ENCODE measurements around the gene CLEC2D.
"Not testable (repeated sequence)": the region's sequence is repeated elsewhere in the genome, so short reads cannot be mapped to it uniquely, and the experiment has no call there.

CLEC2D gene

DNA sequence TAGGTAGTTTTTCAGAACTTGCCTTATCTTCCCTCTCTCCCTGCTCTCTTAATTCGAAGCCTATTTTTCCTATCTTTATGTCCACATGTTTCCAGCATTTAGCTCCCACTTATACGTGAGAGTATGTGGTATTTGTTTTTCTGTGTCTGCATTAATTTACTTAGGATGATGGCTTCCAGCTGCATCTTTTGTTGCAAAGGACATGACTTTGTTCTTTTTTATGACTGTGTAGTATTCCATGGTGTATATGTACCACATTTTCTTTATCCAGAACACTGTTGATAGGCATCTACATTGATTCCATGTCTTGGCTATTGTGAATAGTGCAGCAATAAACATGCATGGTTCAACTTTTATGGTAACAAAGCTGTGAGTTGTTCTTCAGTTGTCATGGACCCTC lies 7.8 kb upstream of the CLEC2D start:
- no peak for DNase-seq

DNA sequence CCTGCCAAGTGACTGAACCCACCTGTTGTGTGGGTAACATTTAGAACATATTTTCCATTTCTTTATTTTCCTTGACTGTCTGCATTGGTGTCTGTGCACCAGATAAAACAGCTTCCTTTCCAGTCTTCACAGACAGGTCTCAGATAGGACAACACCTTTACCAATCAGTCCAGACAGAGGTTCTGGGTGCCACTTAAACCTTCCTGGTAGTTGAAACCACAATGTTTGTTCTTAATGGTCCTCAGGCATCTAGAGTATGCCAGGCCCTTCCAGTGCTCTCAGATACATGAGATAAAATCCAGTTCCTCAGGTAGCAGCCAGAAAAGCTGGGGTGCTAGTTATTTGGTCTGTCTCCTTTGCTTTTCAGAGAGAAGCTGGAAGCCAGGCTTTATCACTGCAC lies 7.0 kb upstream of the CLEC2D start:
- DNase-seq = no peak

DNA sequence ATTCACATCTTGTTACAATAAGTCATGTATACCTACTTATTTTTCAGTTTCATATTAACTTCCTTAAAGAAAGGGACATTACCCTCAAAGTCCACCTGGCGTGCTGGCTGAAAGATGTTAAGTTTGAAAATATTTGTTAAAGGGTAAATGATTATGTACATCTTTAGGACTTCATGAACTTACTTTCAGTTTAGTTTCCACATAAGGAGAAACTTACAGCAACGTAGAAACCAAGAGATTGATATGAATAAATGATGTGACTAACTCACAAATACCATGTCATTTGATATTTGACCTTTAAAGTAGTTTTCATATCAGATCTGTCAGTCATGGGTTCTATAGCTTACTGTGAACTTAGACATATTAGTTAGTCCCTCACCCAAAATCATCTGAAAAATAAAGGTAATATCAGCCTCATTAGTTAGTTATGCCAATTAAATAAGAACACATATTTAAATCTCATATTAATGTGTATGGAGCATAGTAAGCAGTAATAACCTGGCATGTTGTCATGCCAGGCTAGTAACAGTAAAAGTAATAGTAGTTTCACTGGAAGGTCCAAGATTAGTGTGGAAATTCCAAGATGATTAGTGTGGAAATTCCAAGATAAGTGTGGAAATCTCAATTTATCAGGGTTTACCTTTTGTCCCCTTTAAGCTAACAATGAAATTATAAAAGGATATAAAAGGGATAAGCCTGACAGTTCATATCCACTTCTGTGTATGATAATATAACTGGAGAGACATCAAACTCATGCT lies 1.9 kb upstream of the CLEC2D start:
- DNase-seq = no peak

DNA sequence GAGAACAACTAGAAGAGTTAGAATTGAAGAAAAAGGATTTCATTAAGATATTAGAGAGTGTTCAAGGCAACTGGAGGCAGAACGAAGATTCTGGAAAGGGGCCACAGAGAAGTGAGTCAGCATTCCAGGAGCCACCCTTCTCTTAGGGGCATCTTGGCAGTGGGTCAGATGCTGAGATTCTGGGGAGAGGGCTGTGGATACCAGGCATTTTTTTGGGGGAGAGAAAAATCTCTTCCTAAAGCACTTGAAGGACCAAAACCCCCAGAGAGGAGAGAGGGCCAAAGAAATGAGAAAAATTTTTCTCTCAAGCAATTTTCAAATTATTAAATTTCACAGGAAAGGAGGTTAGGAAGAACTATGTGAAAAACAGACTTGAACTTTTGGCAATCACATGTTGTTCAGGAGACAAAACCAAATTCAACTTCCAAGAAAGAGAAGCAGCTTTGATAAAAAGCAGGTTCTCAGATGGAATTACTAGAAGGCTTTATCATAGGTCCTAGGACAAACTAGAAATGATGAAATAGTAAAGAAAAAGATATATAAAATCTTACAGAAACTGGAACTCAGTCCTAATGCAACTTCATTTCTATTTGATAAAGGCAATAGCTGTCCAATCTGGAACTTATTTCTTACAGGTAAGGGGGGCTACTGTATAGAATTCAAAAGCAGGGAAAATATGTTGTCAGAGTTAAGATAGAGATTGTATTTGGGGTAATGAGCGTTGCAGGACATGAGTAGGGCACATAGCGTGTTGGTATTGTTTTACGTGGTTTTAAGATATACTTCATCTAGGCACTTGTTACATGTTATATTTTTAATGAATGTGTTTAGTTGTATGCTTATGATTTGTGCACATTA lies 1.1 kb upstream of the CLEC2D start:
- no peak for DNase-seq

DNA sequence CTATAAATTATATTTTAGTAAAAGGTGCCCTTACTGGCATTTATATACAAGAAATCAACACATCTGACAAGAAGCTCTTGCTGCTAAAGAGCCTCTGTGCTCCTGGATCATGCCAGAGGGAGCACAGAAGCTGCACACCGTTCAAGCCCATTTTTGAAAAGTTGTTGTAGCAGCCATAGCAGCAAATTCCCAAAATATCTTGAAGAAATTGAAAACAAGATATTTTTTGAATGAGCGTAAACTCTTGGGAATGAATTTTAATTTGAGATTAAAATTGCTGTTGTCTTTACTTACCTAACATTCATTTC lies 540 bp upstream of the CLEC2D start:
- no peak for DNase-seq

DNA sequence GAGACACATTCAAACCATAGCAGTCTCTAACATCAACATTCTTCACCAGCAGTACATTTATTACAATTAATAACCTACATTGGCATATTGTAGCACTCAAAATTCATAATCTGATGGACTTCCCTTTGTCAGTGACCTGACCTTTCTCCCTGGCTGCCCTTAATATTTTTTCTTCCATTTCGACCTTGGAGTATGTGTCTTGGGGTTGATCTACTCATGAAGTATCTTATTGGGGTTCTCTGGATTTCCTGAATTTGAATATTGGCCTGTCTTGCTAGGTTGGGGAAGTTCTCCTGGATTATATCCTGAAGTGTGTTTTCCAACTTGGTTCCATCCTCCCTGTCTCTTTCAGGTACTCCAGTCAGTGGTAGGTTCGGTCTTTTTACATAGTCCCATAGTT lies 2.8 kb downstream of the CLEC2D start:
- not testable (repeated sequence) for DNase-seq

DNA sequence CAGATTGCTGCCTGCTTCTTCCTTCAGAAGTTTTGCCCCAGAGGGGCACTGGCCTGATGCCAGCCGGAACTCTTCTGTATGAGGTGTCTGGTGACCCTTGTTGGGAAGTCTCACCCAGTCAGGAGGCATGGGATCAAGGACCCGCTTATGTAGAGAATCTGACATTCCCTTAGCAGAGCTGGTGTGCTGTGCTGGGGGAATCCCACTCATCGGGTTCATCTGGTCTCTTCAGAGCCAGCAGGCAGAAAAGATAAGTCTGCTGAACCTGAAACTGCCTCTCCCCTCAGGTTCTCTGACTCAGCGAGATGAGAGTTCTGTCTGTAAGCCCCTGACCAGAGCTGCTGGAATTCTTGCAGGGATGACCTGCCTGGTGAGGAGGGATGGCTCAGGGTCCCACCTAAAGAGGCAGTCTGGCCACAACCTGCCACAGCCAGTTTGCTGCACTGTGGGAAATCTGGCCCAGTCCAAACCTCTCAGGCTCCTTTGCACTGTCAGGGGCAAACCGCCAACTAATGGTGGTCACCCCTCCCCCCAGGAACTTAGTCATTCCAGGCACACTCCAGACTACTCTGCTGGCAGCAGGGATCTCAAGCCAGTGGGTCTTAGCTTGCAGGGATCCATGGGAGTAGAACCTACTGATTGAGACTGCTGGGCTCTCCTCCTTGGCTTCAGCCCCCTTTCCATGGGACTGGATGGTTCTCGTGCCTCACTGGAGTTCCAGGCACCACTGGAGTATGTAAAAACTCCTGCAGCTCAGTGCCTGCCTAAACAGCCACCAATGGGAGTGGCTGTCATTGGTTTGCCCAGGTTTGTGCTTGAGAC lies 4.1 kb downstream of the CLEC2D start:
- DNase-seq = peak; percentile 56

DNA sequence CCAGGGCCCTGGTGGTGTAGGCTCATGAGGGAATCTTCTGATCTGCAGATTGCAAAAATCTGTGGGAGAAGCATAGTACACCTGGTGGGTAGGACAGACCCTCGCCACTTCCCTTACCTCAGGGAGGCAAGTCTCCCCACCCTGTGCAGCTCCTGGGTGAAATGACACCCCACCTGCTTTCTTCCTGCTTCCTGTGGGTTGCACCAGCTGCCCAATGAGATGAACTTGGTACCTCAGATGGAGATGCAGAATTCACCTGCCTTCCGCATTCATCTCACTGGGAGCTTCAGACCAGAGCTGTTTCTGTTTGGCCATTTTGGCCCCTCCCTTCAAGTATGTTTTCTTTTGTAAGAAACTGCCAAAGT lies 4.7 kb downstream of the CLEC2D start:
- DNase-seq = no peak

DNA sequence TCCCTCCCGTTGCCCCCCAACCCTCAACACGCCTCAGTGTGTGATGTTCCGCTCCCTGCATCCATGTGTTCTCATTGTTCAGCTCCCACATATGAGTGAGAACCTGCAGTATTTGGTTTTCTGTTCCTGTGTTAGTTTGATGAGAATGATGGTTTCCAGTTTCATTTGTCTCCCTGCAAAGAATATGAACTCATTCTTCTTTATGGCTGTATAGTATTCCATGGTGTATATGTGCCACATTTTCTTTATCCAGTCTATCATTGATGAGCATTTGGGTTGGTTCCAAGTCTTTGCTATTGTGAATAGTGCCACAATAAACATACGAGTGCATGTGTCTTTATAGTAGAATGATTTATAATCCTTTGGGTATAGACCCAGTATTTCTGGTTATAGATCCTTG lies 13.0 kb downstream of the CLEC2D start:
- DNase-seq = not testable (repeated sequence)

DNA sequence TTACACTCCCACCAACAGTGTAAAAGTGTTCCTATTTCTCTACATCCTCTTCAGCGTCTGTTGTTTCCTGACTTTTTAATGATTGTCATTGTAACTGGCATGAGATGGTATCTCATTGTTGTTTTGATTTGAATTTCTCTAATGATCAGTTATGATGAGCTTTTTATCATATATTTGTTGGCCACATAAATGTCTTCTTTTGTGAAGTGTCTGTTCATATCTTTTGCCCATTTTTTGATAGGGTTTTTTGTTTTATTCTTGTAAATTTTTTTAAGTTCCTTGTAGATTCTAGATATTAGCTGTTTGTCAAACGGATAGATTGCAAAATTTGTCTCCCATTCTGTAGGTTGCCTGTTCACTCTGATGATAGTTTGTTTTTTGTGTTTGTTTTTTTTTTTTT lies 13.4 kb downstream of the CLEC2D start:
- not testable (repeated sequence) for DNase-seq

DNA sequence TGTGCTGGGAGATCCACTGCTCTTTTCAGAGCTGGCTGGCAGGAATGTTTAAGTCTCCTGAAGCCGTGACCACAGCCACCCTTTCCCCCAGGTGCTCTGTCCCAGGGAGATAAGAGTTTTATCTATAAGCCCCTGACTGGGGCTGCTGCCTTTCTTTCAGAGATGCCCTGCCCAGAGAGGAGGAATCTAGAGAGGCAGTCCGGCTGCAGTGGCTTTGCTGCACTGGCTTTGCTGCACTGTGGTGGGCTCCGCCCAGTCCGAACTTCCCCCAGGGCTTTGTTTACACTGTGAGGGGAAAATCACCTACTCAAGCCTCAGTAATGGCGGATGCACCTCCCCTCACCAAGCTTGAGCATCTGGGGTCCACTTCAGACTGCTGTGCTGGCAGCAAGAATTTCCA lies 15.9 kb downstream of the CLEC2D start:
- DNase-seq = not testable (repeated sequence)

DNA sequence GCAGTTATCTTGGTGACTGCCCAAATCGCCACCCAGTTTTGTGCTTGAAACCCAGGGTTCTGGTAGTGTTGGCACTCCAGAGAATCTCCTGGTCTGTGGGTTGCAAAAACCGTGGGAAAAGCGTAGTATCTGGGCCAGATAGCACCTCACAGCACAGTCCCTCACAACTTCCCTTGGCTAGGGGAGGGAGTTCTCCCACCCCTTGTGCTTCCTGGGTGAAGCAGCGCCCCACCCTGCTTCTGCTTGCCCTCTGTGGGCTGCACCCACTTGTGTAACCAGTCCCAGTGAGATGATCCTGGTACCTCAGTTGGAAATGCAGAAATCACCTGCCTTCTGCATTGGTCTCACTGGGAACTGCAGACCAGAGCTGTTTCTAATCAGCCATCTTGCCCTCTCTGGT lies 16.4 kb downstream of the CLEC2D start:
- no peak for DNase-seq

DNA sequence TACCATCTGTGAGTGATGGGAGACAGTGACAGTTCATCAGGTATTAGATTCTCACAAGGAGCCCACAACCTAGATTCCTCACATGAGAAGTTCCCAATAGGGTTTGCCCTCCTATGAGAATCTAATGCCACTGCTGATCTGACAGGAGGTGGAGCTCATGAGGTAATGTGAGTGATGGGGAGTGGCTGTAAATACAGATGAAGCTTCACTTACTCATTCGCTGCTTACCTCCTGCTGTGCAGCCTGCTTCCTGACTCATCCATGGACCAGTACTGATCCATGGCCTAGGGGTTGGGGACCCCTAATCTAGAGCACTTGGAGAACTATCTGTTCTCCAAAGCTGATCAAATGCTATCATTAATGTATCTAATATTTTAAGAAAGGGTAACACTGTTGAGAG lies 17.7 kb downstream of the CLEC2D start:
- DNase-seq = no peak

DNA sequence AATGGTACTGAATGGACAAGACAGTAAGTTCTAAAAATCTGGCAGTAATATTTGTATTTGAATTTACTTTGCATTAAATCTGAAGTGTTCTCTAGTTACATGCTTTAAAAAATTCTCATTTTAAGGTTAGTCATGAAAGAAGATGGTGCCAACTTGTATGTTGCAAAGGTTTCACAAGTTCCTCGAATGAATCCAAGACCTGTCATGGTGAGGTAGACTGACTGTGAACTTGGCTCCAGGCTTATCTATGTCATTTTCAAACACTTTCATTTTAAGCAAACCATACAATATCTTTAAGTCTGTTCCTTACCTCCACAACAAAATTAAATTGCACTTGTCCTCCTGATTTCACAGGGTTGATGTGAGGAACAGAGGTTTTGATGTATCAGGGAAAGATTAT lies 23.4 kb downstream of the CLEC2D start:
- no peak for DNase-seq

DNA sequence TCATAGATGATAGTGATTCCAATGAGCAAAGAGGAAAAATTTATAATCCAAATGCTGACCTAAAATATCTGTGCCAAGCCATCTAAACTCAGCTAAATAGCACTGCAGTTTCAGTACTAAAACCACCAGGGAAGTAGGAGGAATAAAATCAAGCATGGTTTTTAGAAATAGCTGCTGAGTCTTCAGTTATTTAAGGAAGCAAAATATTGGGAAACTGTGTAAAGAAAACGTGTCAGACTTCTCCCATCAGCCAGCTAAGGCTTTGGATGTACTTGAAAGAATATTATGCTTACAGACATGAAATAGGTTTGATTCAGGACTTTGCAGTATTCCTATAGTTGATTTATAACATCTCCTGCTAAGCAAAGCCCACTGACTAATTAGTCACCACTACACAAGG lies 24.7 kb downstream of the CLEC2D start:
- no peak for DNase-seq

DNA sequence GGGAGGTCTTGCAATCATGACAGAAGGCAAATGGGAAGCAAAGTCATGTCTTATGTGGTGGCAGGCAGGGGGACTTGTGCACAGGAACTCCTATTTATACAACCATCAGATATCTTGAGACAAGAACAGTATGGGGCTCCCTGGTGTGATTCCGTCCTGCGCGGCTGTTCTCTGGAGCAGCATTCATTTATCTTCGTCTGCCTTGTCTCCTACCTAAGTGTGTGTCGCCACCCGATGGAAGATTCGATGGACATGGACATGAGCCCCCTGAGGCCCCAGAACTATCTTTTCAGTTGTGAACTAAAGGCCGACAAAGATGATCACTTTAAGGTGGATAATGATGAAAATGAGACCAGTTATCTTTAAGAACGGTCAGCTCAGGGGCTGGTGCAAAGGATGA lies 25.6 kb downstream of the CLEC2D start:
- not testable (repeated sequence) for DNase-seq

DNA sequence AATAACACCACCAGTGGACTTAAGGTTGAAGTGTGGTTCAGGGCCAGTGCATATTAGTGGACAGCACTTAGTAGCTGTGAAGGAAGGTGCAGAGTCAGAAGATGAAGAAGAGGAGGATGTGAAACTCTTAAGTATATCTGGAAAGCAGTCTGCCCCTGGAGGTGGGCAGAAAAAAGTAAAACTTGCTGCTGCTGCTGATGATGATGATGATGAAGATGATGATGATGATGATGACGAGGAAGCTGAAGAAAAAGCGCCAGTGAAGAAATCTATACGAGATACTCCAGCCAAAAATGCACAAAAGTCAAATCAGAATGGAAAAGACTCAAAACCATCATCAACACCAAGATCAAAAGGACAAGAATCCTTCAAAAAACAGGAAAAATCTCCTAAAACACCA lies 26.1 kb downstream of the CLEC2D start:
- DNase-seq = not testable (repeated sequence)

DNA sequence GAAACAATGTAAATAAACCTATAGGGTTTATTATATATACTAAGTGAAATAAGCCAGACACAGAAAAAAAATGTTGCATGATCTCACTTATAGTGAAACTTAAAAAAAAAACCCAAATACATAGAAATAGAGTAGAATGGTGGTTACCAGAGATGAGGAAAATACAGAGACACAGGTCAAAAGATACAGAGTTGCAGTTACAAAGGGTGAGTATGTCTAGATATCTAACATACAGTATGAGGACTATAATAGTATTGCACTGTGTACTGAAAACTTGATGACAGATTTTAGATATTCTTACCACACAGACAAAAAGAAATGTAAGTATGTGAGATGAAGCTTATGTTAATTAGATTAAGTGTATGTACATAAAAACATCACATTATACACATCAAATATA lies 28.1 kb downstream of the CLEC2D start:
- no peak for DNase-seq

DNA sequence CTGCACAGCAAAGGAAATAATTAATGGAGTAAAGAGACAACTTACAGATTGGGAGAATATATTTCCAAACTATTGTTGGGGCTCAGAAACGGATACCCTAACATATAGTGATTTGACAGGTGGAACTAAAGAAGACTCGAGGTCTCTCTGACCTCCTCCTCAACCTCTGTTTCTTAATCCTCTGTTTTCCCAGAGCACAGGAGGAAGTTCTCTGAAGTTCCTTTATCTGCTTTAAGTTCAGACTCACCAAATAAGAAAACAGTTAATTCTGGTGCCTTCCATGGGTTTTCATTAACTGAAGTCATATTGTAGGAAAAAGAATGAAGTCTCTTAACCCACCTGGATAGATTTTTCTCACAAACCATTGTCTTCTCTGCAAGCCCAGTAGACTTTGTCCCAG lies 29.2 kb downstream of the CLEC2D start:
- DNase-seq = no peak

DNA sequence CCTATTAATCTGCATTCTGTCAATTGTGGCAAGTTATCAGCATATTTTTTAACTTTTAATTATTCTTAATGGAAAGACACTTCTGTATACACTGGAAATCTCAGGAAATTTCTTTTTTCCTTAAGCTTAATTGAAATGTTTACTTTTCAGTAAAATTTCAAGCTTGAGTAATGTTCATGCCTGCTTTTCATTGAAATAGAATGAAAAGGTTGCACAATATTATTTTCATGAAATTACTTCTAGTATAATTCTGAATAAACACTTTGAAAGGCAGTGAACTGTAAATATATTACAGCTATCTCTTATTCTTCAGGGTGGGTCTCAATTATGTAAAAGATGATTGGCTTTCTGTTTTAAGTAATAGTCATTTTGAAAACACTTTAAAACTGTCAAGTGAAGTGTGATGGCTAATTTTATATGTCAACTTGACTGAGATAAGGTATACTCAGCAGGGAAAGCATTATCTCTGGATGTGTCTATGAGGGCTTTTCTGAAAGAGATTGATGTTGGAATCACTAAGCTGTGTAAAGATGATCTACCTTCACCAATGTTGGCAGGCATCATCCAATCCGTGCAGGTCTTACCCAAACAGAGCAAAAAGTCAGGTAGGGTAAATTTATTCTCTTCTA lies 29.9 kb downstream of the CLEC2D start:
- no peak for DNase-seq

DNA sequence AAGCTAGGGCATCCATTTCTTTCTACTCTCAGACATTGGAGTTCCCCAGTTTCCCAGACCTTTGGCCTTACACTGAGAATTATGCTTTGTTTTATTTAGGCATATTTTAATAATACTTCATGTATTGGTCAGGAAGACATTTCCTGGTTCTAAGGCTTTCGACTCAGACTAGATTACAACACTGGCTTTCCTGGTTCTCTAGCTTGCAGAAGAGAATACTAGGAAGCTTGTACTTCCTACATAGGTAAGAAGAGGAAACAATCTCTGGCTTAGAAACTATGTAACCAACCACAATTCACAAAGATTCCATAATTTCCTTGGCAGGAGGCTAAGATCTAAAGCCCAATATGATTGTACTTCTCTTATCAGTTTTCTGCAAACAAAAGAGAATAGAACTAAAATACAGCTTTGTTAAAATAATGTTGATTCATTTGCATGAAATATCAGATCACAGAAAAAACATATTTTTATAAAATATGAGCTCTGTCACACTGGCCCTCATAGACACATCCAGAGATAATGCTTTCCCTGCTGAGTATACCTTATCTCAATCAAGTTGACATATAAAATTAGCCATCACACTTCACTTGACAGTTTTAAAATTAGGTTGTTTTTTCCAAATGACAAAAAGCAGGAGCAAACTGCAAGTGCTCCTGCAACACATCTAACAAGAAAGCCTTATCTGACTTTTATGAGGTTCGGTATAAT lies 30.5 kb downstream of the CLEC2D start:
- DNase-seq = no peak

DNA sequence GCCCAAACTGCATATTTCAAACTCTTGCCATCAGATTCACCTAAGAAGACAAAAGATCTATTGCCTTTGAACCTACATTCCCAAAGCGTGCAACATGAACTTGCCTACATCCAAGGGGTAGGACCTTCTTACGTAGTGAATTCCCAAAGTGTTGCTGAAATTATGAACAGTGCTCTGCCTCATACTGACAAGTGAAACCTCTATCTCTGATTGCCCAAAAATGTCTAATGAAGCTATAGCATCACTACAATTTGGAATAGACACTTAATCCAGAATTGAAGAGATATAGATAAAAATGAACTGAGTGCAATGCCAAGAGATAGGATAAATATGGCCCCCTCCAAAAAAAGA lies 31.1 kb downstream of the CLEC2D start:
- DNase-seq = no peak
